Measurements from ENCODE around the gene BOLL. TPM values are rescaled to one million over a fixed set of nuclear protein-coding genes. Genes with fewer than 3 reads are reported as not detected.

Gene BOLL
- total and polyA plus RNA-seq, 8 donors: 0.10 TPM; not detected in 7

GRCh38 chr2:197803033-197803444 is 17.9 kb upstream of the BOLL start:
- Histone ChIP-seq H3K27ac (no peak overlapping the region), H3K4me1 (peaks cover 4 to 22% of the 10 kb centered on the region in 2 donors), H3K36me3 (no peaks in the 10 kb centered on the region), H3K4me3 (no peak overlapping the region), H3K9me3 (no peaks in the 10 kb centered on the region), H3K27me3 (peaks cover 0 to 23% of the 10 kb centered on the region in 2 donors)
- peak; percentile 70 to 71 for TF ChIP-seq CTCF (IDR thresholded peaks at IDR 0.05)
- intact Hi-C loops (cut with DNase I): loop anchor here in 1 of 2 donors (5.0 kb wide), 2 partner anchors 324 to 494 kb away; no protein-coding TSS in a partner anchor
- DNase-seq (peak in 2 of 4 donors; percentile 46 to 71), ATAC-seq (peak; percentile 64)

DNA sequence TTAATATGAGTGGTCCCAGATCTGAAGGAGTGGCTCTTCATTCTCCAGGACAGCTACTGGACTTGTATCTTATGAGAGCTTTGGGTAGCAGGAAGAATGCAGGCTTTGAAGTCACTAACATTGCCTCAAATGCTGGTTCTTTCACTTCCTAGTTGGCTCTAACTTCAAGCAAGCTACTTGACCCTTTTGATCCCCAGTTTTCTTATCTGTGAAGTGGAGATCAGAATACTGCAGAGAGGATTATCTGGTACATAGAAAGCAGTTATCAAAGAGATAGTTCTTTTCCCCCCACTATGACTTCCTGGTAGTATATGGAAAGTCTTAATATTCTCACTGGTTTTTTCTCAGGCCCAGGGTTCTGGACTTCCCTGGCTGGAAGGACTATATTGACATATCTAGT is 15.9 kb upstream of the BOLL start:
- no peak overlapping the region for H3K4me3 ChIP-seq
- TF ChIP-seq CTCF (IDR thresholded peaks at IDR 0.05): no peak
- H3K4me1 ChIP-seq: peaks cover 4 to 18% of the 10 kb centered on the region in 2 donors
- H3K36me3 ChIP-seq: no peaks in the 10 kb centered on the region
- no peak for ATAC-seq
- intact Hi-C loops (cut with DNase I): loop anchor here in 1 of 2 donors (5.0 kb wide), 2 partner anchors 326 to 496 kb away; no protein-coding TSS in a partner anchor
- H3K27me3 ChIP-seq: peaks cover 0 to 23% of the 10 kb centered on the region in 2 donors
- H3K9me3 ChIP-seq: no peaks in the 10 kb centered on the region
- no peak for DNase-seq
- no peak overlapping the region for H3K27ac ChIP-seq

DNA sequence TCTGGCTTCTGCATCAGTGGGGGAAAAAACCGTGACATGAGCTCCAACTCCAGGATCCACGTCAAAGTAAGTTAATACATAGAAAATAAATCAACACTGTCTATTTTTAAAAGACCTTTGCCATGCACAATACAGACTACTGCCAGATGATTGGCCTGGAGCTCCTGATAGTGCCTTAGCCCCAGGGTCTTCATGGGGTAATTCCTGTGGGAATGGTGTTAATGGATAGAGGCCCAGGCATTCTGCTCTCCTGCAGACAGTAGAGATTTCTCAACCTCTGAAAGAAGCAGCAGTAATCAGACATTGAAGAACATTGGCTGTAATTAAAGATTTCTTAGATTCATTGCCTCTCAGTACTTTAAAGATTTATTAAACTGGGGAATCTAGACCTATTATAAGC is 15.0 kb upstream of the BOLL start:
- no peak overlapping the region for H3K27ac ChIP-seq
- H3K27me3 ChIP-seq: peaks cover 0 to 18% of the 10 kb centered on the region in 2 donors
- no peaks in the 10 kb centered on the region for H3K36me3 ChIP-seq
- intact Hi-C loops (cut with DNase I): loop anchor here in 1 of 2 donors (5.0 kb wide), 2 partner anchors 327 to 497 kb away; no protein-coding TSS in a partner anchor
- peaks cover 0 to 11% of the 10 kb centered on the region in 2 donors for H3K4me1 ChIP-seq
- H3K4me3 ChIP-seq: no peak overlapping the region
- DNase-seq (no peak), ATAC-seq (no peak)
- no peak for TF ChIP-seq CTCF (IDR thresholded peaks at IDR 0.05)
- H3K9me3 ChIP-seq: no peaks in the 10 kb centered on the region

DNA sequence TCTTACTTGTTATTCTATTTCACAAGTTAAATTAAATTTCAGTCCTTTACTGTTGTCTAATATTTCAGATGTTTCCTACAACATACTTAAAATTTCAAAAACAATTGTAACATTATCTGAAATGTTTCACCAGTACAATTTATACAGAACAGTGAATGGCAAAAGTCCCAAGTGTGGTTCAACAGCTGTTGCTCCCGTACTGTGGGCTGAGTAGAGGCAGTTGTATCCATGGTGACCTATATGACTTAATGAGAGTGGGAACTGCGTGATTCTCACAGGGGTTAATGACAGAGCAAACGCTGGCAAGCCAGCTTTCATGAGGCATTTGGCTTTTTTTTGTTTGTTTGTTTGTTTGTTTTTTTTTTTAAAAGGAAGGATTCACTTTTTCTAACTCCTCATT is 13.9 kb upstream of the BOLL start:
- DNase-seq (peak in 1 of 4 donors; percentile 36), ATAC-seq (no peak)
- Histone ChIP-seq H3K4me3 (no peak overlapping the region), H3K36me3 (no peaks in the 10 kb centered on the region), H3K27me3 (peaks cover 0 to 7% of the 10 kb centered on the region in 2 donors), H3K4me1 (peaks cover 0 to 9% of the 10 kb centered on the region in 2 donors), H3K27ac (no peak overlapping the region), H3K9me3 (no peaks in the 10 kb centered on the region)
- intact Hi-C loops (cut with DNase I): no loop called here
- no peak for TF ChIP-seq CTCF (IDR thresholded peaks at IDR 0.05)

- Histone ChIP-seq H3K27me3 (no peaks in the 10 kb centered on the region), H3K4me1 (peaks cover 0 to under 1% of the 10 kb centered on the region in 2 donors), H3K4me3 (no peak overlapping the region), H3K9me3 (no peaks in the 10 kb centered on the region), H3K27ac (no peak overlapping the region), H3K36me3 (no peaks in the 10 kb centered on the region)
- no peak for ATAC-seq
- intact Hi-C loops (cut with DNase I): no loop called here
- TF ChIP-seq CTCF (IDR thresholded peaks at IDR 0.05): no peak
- DNase-seq: no peak
Measured at GRCh38 chr2:197798187-197798586, 13.1 kb upstream of the BOLL start.

All from left lung (tissue), 10 donors.